DLD1 (cell line): ENCODE data around the gene ACSL5.
"Not testable (repeated sequence)": the region's sequence is repeated elsewhere in the genome, so short reads cannot be mapped to it uniquely, and the experiment has no call there.

ENCODE experiments used
- in situ Hi-C: cut with HindIII; loops from 2 replicates; pipeline ENCODE4 v1.10.0; 2017; ENCODE audit warnings: low sequenced_read_pairs

The ACSL5 gene

DNA sequence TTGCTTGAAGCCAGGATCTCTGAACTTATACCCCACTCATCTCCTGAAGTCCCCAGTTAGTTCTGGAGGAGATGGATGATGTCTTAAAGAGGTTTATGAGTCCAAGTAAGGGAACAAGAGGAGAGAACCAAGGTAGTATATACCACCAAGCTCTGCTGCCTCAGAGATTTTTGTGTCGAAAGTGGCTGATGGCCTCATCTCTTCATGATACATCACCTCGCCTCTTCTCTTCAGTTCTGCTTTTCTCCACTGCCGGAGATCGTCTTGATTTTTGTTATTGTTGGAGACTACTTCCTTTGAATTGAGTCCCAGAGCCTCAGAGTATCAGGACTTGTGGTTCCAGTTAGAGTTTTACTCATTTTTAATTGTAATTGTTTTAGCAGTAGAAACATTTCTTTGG lies 75.0 kb downstream of the ACSL5 start:
- in situ Hi-C loops: loop anchor here (25.0 kb wide), 1 partner anchor 312 kb away; no protein-coding TSS in a partner anchor

DNA sequence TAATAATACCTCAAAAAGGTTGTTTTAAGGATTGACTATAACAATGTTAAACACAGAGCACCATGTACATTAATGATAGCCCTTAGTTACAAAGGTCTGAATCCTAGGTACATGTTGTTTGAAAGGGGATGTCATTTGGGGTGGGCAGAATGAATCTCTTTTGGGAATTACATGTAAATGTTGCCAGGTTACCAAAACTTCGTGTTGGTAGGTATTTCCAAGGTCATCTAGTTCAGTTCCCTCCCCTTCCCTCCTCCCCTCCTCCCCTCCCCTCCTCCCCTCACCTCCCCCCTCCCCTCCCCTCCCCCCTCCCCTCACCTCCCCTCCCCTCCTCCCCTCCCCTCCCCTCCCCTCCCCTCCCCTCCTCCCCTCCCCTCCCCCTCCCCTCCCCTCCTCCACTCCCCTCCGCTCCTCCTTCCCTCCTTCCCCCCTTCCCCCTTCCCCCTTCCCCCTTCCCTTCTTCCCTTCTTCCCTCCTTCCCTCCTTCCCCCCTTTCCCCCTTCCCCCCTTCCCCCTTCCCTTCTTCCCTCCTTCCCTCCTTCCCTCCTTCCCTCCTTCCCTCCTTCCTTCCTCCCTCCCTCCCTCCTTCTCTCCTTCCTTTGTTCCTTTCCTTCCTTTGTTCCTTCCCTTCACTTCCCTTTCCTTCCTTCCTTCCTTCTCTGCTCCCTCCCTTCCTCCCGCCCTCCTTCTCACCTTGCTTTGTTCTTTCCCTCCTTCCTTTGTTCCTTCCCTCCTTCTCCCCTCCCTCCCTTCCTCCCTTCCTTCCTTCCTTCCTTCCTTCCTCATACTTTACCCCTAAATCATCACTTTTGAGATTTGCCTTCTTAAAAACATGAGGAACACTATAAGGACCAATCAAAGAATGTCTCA lies 81.2 kb downstream of the ACSL5 start:
- in situ Hi-C loops: no loop called here

DNA sequence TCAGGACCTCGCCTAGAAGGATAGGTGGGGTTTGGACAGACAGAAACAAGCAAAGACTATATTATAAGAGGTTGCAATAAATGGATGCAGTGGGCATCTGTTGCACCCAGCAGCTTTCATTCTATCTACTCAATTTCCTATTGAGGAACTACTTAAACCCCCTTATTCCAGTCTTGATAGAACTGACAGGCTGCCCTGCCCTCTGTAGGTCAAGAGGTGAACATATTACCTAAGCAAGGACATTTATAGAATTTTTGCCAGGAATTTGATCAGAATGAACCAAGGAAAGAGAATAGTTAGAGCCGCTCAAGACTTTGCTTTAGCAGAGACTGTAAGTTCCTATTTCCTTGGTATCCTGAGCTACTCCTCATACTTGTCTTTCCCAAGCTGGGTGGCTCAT lies 82.6 kb downstream of the ACSL5 start:
- in situ Hi-C loops: no loop called here

- in situ Hi-C loops: no loop called here
Observed at GRCh38 chr10:112460366-112460765, 86.5 kb downstream of the ACSL5 start.

- in situ Hi-C loops: no loop called here
Observed at GRCh38 chr10:112461029-112461887, 87.3 kb downstream of the ACSL5 start.

GRCh38 chr10:112464074-112464473 lies 90.2 kb downstream of the ACSL5 start:
- in situ Hi-C loops: not testable (repeated sequence)

- in situ Hi-C loops: no loop called here
Observed at GRCh38 chr10:112465299-112465883, 91.5 kb downstream of the ACSL5 start.

DNA sequence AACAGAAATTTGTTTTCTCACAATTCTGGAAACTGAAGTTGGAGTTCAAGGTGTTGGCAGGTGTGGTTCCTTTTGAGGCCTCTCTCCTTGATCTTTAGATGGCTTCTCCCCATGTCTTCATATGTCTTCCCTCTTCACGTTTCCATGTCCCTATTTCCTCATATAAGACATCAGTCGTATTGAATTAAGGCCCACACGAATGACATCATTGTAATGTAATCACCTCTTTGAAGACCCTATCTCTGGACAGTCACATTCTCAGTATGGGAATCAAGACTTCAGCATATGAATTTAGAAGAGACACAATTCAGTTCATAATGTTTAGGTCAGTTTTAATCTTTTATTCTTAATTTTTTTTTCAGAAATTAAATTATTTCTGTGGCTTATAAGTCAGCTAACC lies 92.9 kb downstream of the ACSL5 start:
- in situ Hi-C loops: no loop called here

GRCh38 chr10:112467541-112468075 lies 93.7 kb downstream of the ACSL5 start:
- in situ Hi-C loops: no loop called here

GRCh38 chr10:112471878-112472487 lies 98.1 kb downstream of the ACSL5 start:
- in situ Hi-C loops: no loop called here

- in situ Hi-C loops: no loop called here
Observed at GRCh38 chr10:112475575-112476218, 101.8 kb downstream of the ACSL5 start.
